ENCODE measurements around the gene GLYATL3.

Gene GLYATL3

GRCh38 chr6:49514571-49515484, 15.1 kb downstream of the GLYATL3 start:
- no peak for DNase-seq (ENCODE audit: low read depth in 2 of 2)

- DNase-seq (ENCODE audit: low read depth in 2 of 2): no peak
Measured at GRCh38 chr6:49515485-49516146, 15.9 kb downstream of the GLYATL3 start.

- no peak for DNase-seq (ENCODE audit: low read depth in 2 of 2)
Measured at GRCh38 chr6:49516147-49516505, 16.4 kb downstream of the GLYATL3 start.

GRCh38 chr6:49517919-49518318, 18.2 kb downstream of the GLYATL3 start:
- DNase-seq (ENCODE audit: low read depth in 2 of 2): no peak

GRCh38 chr6:49519660-49520059, 19.9 kb downstream of the GLYATL3 start:
- no peak for DNase-seq (ENCODE audit: low read depth in 2 of 2)

- DNase-seq (ENCODE audit: low read depth in 2 of 2): no peak
Measured at GRCh38 chr6:49522710-49523593, 23.2 kb downstream of the GLYATL3 start.

- DNase-seq (ENCODE audit: low read depth in 2 of 2): no peak
Measured at GRCh38 chr6:49523901-49524300, 24.2 kb downstream of the GLYATL3 start.

GRCh38 chr6:49524541-49524940, 24.8 kb downstream of the GLYATL3 start:
- DNase-seq (ENCODE audit: low read depth in 2 of 2): no peak

GRCh38 chr6:49526598-49526997, 26.9 kb downstream of the GLYATL3 start:
- no peak for DNase-seq (ENCODE audit: low read depth in 2 of 2)

GRCh38 chr6:49527320-49527719, 27.6 kb downstream of the GLYATL3 start:
- DNase-seq (ENCODE audit: low read depth in 2 of 2): no peak

GRCh38 chr6:49528571-49528970, 28.8 kb downstream of the GLYATL3 start:
- no peak for DNase-seq (ENCODE audit: low read depth in 2 of 2)

- no peak for DNase-seq (ENCODE audit: low read depth in 2 of 2)
Measured at GRCh38 chr6:49530141-49530776, 30.5 kb downstream of the GLYATL3 start.

GRCh38 chr6:49531774-49532569, 32.2 kb downstream of the GLYATL3 start:
- no peak for DNase-seq (ENCODE audit: low read depth in 2 of 2)

GRCh38 chr6:49535795-49536194, 36.1 kb downstream of the GLYATL3 start:
- DNase-seq (ENCODE audit: low read depth in 2 of 2): no peak

GRCh38 chr6:49539102-49539501, 39.4 kb downstream of the GLYATL3 start:
- DNase-seq (ENCODE audit: low read depth in 2 of 2): no peak

- DNase-seq (ENCODE audit: low read depth in 2 of 2): no peak
Measured at GRCh38 chr6:49540614-49541013, 40.9 kb downstream of the GLYATL3 start.

- DNase-seq (ENCODE audit: low read depth in 2 of 2): no peak
Measured at GRCh38 chr6:49541210-49541724, 41.5 kb downstream of the GLYATL3 start.

- no peak for DNase-seq (ENCODE audit: low read depth in 2 of 2)
Measured at GRCh38 chr6:49541936-49542335, 42.2 kb downstream of the GLYATL3 start.

GRCh38 chr6:49543087-49543858, 43.5 kb downstream of the GLYATL3 start:
- no peak for DNase-seq (ENCODE audit: low read depth in 2 of 2)

- no peak for DNase-seq (ENCODE audit: low read depth in 2 of 2)
Measured at GRCh38 chr6:49546331-49546730, 46.6 kb downstream of the GLYATL3 start.
